Measurements from ENCODE around the gene MUC21.
"Not testable (repeated sequence)": the region's sequence is repeated elsewhere in the genome, so short reads cannot be mapped to it uniquely, and the experiment has no call there.

DNA sequence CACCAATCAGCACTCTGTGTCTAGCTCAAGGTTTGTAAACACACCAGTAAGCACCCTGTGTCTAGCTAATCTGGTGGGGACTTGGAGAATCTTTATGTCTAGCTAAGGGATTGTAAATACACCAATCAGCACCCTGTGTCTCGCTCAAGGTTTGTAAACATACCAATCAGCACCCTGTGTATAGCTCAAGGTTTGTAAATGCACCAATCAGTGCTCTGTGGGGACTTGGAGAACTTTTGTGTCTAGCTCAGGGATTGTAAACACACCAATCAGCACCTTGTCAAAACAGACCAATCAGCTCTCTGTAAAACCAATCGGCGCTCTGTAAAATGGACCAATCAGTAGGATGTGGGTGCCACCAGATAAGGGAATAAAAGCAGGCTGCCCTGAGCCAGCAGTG lies 33.9 kb downstream of the MUC21 start:
- TF ChIP-seq, protein P1, sequence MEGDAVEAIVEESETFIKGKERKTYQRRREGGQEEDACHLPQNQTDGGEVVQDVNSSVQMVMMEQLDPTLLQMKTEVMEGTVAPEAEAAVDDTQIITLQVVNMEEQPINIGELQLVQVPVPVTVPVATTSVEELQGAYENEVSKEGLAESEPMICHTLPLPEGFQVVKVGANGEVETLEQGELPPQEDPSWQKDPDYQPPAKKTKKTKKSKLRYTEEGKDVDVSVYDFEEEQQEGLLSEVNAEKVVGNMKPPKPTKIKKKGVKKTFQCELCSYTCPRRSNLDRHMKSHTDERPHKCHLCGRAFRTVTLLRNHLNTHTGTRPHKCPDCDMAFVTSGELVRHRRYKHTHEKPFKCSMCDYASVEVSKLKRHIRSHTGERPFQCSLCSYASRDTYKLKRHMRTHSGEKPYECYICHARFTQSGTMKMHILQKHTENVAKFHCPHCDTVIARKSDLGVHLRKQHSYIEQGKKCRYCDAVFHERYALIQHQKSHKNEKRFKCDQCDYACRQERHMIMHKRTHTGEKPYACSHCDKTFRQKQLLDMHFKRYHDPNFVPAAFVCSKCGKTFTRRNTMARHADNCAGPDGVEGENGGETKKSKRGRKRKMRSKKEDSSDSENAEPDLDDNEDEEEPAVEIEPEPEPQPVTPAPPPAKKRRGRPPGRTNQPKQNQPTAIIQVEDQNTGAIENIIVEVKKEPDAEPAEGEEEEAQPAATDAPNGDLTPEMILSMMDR (IDR thresholded peaks at IDR 0.05), result not testable (repeated sequence)
- TF ChIP-seq POLR2A (IDR thresholded peaks at IDR 0.05), result not testable (repeated sequence)

Measured in thyroid gland (tissue), 4 donors.